ENCODE measurements around the gene SPIRE1. TPM values are rescaled to one million over a fixed set of nuclear protein-coding genes. Genes with fewer than 3 reads are reported as not detected.

Gene SPIRE1
- polyA plus RNA-seq, 6 donors from 2014 or later: not detected

DNA sequence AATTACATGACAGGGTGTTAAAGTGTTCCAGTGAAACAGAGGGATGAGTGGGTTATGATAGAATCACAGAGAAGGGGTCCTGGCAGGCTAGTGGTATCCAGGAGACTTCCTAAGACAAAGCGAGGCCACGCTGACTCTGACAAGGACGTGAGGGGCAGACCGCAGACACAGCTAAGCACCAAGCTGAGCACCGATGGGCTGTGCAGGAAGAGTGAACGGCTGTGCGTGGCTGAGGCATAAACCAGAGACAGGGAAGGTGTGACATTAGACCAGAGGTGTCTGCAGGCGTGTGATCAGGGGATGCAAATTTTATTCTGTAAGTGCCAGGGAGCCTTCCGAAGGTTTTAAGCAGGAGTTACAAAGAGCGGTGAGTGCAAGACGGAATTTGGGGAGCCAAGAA lies 180.3 kb downstream of the SPIRE1 start:
- no peaks in the 10 kb centered on the region for H3K36me3 Mint-ChIP-seq
- no peak for ATAC-seq (ENCODE audit: low read depth in 2 of 2)
- no peaks in the 10 kb centered on the region for H3K4me1 Mint-ChIP-seq
- H3K9me3 Mint-ChIP-seq: no peaks in the 10 kb centered on the region
- no peak for DNase-seq
- H3K27ac Mint-ChIP-seq: no peak overlapping the region
- H3K27me3 Mint-ChIP-seq: no peaks in the 10 kb centered on the region
- H3K4me3 Mint-ChIP-seq: no peak overlapping the region

DNA sequence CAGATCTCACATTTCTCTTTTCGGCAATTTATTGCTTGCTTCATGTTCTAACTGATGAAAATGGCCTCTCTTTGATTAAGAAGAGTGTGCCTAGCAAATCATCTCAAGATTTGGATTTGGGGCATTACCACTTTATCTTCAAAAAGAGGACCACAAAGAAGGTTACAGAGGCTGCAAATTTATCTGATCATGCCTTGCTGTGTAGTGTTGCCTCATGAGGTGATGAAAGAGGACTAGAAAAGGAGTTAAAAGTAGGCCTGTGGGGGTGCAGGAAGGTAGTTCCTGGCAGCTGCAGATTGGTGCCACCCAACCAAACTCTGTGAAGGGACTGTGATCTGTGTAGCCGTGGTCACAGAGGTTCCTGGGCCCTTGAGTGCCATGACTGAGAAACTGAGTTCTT lies 181.0 kb downstream of the SPIRE1 start:
- ATAC-seq (ENCODE audit: low read depth in 2 of 2) (no peak), DNase-seq (no peak)
- H3K9me3 Mint-ChIP-seq: no peaks in the 10 kb centered on the region
- no peaks in the 10 kb centered on the region for H3K27me3 Mint-ChIP-seq
- H3K4me3 Mint-ChIP-seq: no peak overlapping the region
- H3K4me1 Mint-ChIP-seq: no peaks in the 10 kb centered on the region
- peak overlapping the region in 1 of 6 donors; percentile 28 for H3K27ac Mint-ChIP-seq
- H3K36me3 Mint-ChIP-seq: no peaks in the 10 kb centered on the region

DNA sequence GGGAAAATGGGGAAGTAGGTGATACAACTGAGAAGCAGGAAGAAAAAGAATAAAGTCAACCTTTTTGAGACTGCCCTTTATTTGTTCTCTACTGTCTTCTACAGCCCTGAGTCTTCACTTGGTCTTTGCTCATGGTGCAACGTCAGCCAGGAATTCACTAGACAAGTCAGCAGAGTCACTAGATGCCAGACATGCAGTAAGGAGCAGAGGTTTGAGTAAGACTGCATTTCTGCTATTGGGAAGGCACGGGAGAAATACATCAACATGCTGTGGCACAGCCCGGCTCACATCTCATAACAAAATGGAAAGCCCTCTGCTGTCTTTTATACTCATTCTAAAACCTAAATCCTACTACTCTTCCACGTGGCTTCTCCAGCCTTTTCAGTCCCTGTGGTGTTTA lies 183.0 kb downstream of the SPIRE1 start:
- ATAC-seq (ENCODE audit: low read depth in 2 of 2): no peak
- no peak overlapping the region for H3K4me3 Mint-ChIP-seq
- no peaks in the 10 kb centered on the region for H3K27me3 Mint-ChIP-seq

DNA sequence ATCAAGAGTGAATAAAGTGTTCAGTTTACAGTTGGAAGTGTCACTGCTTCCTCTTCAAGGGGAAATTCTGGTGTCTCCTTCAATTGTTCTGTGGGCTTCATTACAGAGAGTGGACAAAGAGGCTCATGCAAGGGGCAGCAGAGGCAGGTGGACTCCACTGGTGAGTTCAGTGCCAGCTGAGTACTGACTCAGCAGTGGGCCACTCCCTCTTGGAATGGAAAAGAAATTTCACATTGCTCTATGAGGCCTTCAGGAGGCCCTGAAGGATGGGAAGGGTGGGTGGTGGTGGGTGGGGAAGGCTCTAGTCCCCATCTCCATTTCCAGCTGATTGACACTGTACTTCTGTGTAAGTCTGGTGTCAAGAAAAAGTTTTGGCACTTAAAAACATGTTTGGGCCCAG lies 183.8 kb downstream of the SPIRE1 start:
- Mint-ChIP-seq H3K27ac (no peak overlapping the region), H3K9me3 (no peaks in the 10 kb centered on the region), H3K4me3 (no peak overlapping the region), H3K4me1 (no peaks in the 10 kb centered on the region), H3K36me3 (no peaks in the 10 kb centered on the region), H3K27me3 (no peaks in the 10 kb centered on the region)
- ATAC-seq (ENCODE audit: low read depth in 2 of 2): no peak
- no peak for DNase-seq

More for the DNA sequence above, 183.0 kb downstream of the SPIRE1 start:
- Mint-ChIP-seq H3K4me1 (no peaks in the 10 kb centered on the region), H3K9me3 (no peaks in the 10 kb centered on the region), H3K36me3 (no peaks in the 10 kb centered on the region), H3K27ac (no peak overlapping the region)
- DNase-seq: no peak

DNA sequence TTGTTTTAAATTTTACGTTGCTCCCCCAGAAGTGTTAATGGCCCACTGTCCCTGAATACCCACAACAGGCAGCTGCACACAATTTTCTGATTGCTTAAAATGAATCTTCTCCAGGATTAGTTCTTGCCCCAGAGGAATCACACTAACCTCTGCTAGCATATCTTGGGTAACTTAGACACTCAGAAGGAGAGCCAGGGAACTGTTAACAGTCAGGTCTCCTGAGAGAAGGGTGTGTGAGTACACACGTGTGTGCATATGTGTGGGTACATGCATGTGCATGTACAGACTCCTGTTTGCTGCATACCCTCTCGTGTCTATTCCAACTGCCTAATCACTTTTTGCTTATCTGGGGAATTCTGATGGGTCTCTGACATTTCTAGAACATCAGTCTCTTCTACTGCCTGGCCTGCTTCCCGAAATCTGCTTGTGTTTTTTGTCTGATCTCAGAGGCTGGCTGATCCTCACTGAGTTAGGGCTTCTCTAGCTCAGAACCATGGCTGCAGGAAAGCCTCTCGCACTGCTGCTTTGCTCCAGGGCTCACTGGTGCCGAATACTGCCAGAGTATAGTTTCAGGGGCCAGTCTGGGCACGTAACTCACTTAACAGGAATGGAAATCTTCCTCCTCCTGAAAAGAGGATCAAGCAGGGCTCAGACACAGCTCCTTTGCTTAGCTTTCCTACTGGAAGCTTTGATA lies 187.4 kb downstream of the SPIRE1 start:
- no peak for ATAC-seq (ENCODE audit: low read depth in 2 of 2)
- Mint-ChIP-seq H3K36me3 (no peaks in the 10 kb centered on the region), H3K4me1 (no peaks in the 10 kb centered on the region), H3K27ac (no peak overlapping the region), H3K27me3 (no peaks in the 10 kb centered on the region), H3K9me3 (no peaks in the 10 kb centered on the region), H3K4me3 (no peak overlapping the region)
- no peak for DNase-seq

DNA sequence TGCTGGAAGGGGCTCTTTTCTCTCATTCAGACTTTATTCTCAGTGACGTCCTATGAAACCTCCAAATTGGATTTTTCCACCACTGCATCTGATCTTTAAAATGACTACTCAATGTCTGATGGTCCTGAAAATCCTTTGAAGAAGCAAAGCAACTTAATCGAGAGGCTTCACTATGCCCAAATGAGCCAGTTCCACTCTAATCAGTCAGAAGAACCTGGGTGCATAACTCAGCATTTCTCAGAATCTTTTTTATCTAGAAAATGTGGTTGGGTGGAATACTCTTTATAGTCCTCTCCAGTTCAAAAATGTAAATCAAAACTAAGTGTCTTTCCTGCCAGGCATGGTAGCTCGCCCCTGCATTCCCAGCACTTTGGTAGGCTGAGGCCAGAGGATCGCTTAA lies 189.5 kb downstream of the SPIRE1 start:
- Mint-ChIP-seq H3K9me3 (no peaks in the 10 kb centered on the region), H3K36me3 (no peaks in the 10 kb centered on the region), H3K4me1 (no peaks in the 10 kb centered on the region), H3K4me3 (no peak overlapping the region), H3K27ac (no peak overlapping the region), H3K27me3 (no peaks in the 10 kb centered on the region)
- ATAC-seq (ENCODE audit: low read depth in 2 of 2) (no peak), DNase-seq (no peak)

DNA sequence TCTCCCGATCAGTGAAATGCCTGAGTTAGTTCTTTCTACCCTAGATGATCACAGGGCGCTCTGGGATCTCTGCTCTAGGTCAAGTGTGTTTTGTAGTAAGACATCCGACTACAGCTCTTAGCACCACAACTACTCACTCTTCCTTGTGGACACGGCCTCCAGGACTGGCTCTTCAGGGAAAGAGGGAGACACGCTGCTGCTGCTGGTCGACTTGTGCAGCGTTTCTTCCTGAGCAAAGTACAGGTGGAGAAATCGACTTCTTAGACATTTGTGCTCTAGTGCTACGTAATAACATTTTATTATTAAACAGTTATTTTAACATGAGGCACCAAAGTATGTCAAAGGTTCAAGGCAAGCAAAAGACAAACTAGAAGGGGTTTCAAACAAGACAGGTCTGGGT lies 193.2 kb downstream of the SPIRE1 start:
- Mint-ChIP-seq H3K27ac (no peak overlapping the region), H3K4me3 (peak overlapping the region in 1 of 8 donors; percentile 33), H3K36me3 (no peaks in the 10 kb centered on the region), H3K27me3 (no peaks in the 10 kb centered on the region), H3K9me3 (no peaks in the 10 kb centered on the region), H3K4me1 (no peaks in the 10 kb centered on the region)
- ATAC-seq (ENCODE audit: low read depth in 2 of 2): no peak
- DNase-seq: no peak

DNA sequence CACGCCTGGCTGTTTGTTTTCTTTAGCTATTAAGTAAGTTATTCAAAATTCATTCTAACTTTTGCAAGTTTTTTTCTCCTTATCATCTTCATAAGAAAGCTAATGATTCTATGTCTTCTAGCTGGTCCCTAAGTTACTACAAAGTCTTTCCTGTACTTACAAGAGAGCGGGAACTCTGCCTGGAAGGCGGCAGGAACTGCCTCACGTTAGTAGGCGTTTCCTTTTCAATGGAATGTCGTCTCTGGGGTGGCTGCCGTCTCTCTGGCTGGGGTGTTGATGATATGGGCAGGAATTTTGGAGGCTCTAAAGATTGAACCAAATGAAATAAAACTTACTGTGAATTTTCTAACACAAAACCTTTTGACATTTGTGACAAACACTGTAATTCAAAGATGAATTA lies 194.7 kb downstream of the SPIRE1 start:
- no peak for DNase-seq
- no peaks in the 10 kb centered on the region for H3K36me3 Mint-ChIP-seq
- H3K4me1 Mint-ChIP-seq: no peaks in the 10 kb centered on the region
- H3K9me3 Mint-ChIP-seq: no peaks in the 10 kb centered on the region
- no peak overlapping the region for H3K27ac Mint-ChIP-seq
- no peak overlapping the region for H3K4me3 Mint-ChIP-seq
- no peak for ATAC-seq (ENCODE audit: low read depth in 2 of 2)
- no peaks in the 10 kb centered on the region for H3K27me3 Mint-ChIP-seq

DNA sequence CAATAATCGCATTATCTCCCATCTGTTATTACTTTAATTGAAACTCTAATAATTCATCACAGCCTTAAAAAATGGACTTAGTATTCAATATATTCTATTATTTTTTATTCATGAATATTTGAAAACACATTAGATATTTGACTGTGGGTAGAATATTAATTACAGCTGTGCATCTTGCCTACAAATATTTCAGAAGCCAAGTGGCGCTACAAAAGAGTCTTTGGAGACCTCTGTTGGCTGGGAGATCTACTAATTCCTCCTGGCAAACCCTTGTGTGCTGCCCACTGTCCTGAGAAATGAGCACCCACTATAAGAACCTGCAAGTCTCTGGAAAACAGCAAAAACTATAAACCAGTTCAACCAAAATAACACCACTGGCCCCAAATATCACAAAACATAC lies 195.7 kb downstream of the SPIRE1 start:
- no peaks in the 10 kb centered on the region for H3K36me3 Mint-ChIP-seq
- no peak for ATAC-seq (ENCODE audit: low read depth in 2 of 2)
- H3K27me3 Mint-ChIP-seq: no peaks in the 10 kb centered on the region
- no peak overlapping the region for H3K27ac Mint-ChIP-seq
- H3K9me3 Mint-ChIP-seq: no peaks in the 10 kb centered on the region
- H3K4me3 Mint-ChIP-seq: no peak overlapping the region
- H3K4me1 Mint-ChIP-seq: no peaks in the 10 kb centered on the region
- no peak for DNase-seq

DNA sequence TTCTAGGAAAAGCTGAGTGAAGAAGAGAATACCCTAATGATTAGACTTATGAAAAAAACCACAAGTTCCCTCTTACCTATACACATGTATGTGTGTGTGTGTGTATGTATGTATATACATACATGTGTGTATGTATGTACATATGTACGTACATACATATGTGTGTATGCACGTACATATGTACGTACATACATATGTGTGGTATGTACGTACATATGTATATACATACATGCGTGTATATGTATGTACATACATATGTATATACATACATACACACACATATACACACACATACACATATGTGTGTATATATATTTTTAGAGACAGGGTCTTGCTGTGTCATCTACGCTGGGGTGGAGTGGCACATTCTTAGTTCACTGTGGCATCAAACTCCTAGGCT lies 196.6 kb downstream of the SPIRE1 start:
- H3K27me3 Mint-ChIP-seq: no peaks in the 10 kb centered on the region
- H3K9me3 Mint-ChIP-seq: no peaks in the 10 kb centered on the region
- DNase-seq (no peak), ATAC-seq (ENCODE audit: low read depth in 2 of 2) (no peak)
- no peaks in the 10 kb centered on the region for H3K36me3 Mint-ChIP-seq
- H3K4me3 Mint-ChIP-seq: no peak overlapping the region
- no peak overlapping the region for H3K27ac Mint-ChIP-seq
- no peaks in the 10 kb centered on the region for H3K4me1 Mint-ChIP-seq

DNA sequence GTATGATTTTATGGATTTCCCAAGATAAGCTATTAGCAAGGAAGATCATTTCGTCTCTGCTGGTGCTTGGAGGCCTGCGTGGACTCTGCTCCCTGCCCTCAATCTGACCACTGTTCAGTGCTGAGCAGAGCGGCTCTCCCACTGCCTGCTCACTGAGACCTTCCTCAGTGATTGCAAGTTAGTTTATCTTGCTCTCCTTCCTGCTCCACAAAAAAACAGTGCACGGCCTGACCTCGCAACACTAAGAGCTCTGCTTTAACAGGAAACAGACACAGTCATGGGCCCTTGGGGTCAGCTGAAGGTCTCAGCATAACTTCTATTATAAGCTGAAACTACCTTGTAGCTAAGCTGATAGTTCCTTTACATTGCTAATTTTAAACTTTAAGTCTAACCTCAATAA lies 197.0 kb downstream of the SPIRE1 start:
- H3K9me3 Mint-ChIP-seq: no peaks in the 10 kb centered on the region
- no peaks in the 10 kb centered on the region for H3K4me1 Mint-ChIP-seq
- ATAC-seq (ENCODE audit: low read depth in 2 of 2) (no peak), DNase-seq (no peak)
- H3K36me3 Mint-ChIP-seq: no peaks in the 10 kb centered on the region
- no peak overlapping the region for H3K27ac Mint-ChIP-seq
- no peaks in the 10 kb centered on the region for H3K27me3 Mint-ChIP-seq
- no peak overlapping the region for H3K4me3 Mint-ChIP-seq

DNA sequence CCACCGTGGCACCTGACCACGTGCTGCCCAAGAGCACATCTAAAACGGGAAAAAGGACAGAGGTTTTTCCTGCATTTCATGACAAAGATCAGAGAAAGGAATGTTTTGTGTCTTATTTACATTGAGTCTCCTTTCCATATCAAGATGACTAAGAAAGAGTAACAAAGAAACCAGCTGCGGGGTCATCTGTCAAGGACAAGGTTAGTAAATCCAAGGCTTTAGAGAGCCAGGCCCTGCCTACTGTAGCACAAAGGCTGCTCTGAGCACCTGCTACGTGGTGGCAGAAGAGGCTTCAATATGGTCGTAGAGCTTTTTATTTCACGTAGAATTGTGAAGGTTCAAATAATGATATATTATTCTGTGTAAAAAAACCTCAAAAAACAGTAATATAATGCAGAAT lies 199.1 kb downstream of the SPIRE1 start:
- Mint-ChIP-seq H3K27me3 (no peaks in the 10 kb centered on the region), H3K4me1 (no peaks in the 10 kb centered on the region), H3K27ac (peak overlapping the region in 1 of 6 donors; percentile 37), H3K4me3 (no peak overlapping the region), H3K36me3 (no peaks in the 10 kb centered on the region), H3K9me3 (no peaks in the 10 kb centered on the region)
- DNase-seq (no peak), ATAC-seq (ENCODE audit: low read depth in 2 of 2) (no peak)

DNA sequence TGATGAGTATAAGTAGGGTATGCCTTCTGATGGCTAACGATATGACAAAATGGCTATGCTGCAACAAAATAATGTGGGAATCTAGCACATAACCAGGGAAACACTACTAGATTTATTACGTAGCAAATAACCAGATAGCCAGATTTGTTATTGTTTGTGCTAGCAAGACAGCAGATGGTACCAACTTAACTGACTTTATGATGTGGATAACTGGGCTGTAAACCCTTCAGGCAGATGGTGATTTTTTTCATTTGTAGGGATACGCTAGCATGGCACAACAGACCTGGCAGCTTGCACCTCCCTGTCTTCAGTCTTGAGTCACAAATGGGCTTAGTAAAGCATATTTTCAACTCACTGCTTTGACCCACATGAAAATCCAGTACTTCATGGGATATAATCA lies 201.5 kb downstream of the SPIRE1 start:
- H3K9me3 Mint-ChIP-seq: peaks cover 0 to 1% (median 0%) of the 10 kb centered on the region in 7 donors
- DNase-seq (no peak), ATAC-seq (ENCODE audit: low read depth in 2 of 2) (no peak)
- no peaks in the 10 kb centered on the region for H3K27me3 Mint-ChIP-seq
- H3K4me3 Mint-ChIP-seq: no peak overlapping the region
- H3K36me3 Mint-ChIP-seq: no peaks in the 10 kb centered on the region
- no peaks in the 10 kb centered on the region for H3K4me1 Mint-ChIP-seq
- no peak overlapping the region for H3K27ac Mint-ChIP-seq

DNA sequence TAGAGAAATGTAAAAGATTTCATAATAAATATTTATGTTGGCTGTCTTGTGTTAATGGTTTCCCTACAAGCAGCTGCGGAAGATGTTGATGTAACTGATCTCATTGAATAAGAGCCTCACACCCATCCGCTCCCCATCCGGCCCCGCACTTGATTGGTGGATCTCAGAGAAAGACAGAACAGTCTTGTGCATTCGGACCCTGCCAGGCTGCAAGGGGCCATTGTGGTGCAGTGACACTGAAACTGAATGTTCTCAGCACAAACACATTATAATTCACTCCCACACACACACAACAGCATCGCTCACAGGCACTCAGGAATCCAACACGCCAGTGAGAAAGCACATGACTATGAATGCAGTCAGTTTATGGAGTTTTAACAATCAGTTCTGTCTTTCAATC lies 202.4 kb downstream of the SPIRE1 start:
- H3K4me3 Mint-ChIP-seq: no peak overlapping the region
- H3K36me3 Mint-ChIP-seq: no peaks in the 10 kb centered on the region
- no peaks in the 10 kb centered on the region for H3K4me1 Mint-ChIP-seq
- H3K9me3 Mint-ChIP-seq: peaks cover 0 to 1% (median 0%) of the 10 kb centered on the region in 7 donors
- no peak overlapping the region for H3K27ac Mint-ChIP-seq
- H3K27me3 Mint-ChIP-seq: no peaks in the 10 kb centered on the region
- DNase-seq (no peak), ATAC-seq (ENCODE audit: low read depth in 2 of 2) (no peak)

DNA sequence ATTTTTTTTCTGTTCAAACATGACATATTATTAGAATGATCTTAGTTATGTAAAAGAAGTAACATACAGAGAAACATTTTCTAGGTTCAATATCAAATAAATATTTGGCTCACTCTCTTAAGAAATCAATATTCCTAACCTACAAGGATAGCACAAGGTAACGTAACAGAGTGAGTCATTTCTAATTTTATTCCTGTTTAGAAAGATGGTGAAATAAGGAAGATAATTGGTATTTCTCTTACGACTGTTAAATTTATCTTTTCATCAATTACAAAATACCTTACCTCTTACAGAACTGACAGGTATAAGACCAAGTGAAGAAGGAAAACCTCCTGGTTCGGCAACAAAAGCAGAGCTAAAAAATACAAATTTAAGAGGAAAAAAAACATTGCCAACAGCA lies 205.1 kb downstream of the SPIRE1 start:
- no peak overlapping the region for H3K4me3 Mint-ChIP-seq
- no peak for ATAC-seq (ENCODE audit: low read depth in 2 of 2)
- H3K4me1 Mint-ChIP-seq: no peaks in the 10 kb centered on the region
- H3K27ac Mint-ChIP-seq: no peak overlapping the region
- no peaks in the 10 kb centered on the region for H3K27me3 Mint-ChIP-seq
- no peaks in the 10 kb centered on the region for H3K36me3 Mint-ChIP-seq
- DNase-seq: no peak
- peaks cover 0 to 1% (median 0%) of the 10 kb centered on the region in 7 donors for H3K9me3 Mint-ChIP-seq

Measured in naive B cell (primary cell).